ENCODE results near the gene TUSC2.

TUSC2 gene

DNA sequence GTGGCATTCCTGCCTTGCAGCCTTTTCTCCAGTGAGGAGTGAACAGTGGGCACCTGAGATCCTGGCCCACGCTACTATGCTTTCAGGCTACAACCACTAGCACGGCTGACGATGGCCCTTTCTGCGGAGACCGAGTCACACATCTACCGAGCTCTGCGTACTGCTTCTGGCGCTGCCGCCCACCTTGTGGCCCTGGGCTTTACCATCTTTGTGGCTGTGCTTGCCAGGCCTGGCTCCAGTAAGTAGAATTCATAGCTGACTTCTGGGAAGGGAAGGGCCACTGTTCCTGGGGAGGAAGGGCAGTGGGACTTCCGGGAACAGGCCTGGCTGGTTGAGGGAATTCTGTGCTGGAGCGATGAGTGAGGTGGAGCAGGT is 23.3 kb upstream of the TUSC2 start:
- Histone ChIP-seq H3K9me3 (ENCODE audit: control insufficient read depth, low read length) (no peaks in the 10 kb centered on the region), H3K27me3 (ENCODE audit: control insufficient read depth, insufficient read depth, low read length) (no peaks in the 10 kb centered on the region), H3K36me3 (ENCODE audit: control insufficient read depth, insufficient read depth, low read length) (peaks cover 8% of the 10 kb centered on the region), H3K4me1 (ENCODE audit: control insufficient read depth, insufficient read depth, low read length) (peaks cover 47% of the 10 kb centered on the region), H3K9ac (ENCODE audit: low read length) (peak overlapping the region; percentile 77), H3K4me3 (ENCODE audit: low read length) (peak overlapping the region; percentile 91)

GRCh38 chr3:50350527-50351322 is 22.7 kb upstream of the TUSC2 start, which contains the start of the genes CYB561D2 and NPRL2:
Gene CYB561D2, plus strand, starts transcription at chr3:50350862. Its CDS starts 572 bp downstream, at chr3:50351434.
Gene NPRL2, minus strand, starts transcription at chr3:50350775. Its CDS starts 123 bp downstream, at chr3:50350652.
- peaks cover 8% of the 10 kb centered on the region for H3K36me3 ChIP-seq (ENCODE audit: control insufficient read depth, insufficient read depth, low read length)
- H3K27me3 ChIP-seq (ENCODE audit: control insufficient read depth, insufficient read depth, low read length) = no peaks in the 10 kb centered on the region
- H3K9me3 ChIP-seq (ENCODE audit: control insufficient read depth, low read length) = no peaks in the 10 kb centered on the region
- H3K4me3 ChIP-seq (ENCODE audit: low read length) = peak within 1 kb of the TSS; percentile 91
- peak within 1 kb of the TSS; percentile 77 for H3K9ac ChIP-seq (ENCODE audit: low read length)
- H3K4me1 ChIP-seq (ENCODE audit: control insufficient read depth, insufficient read depth, low read length) = peaks cover 44% of the 10 kb centered on the region

DNA sequence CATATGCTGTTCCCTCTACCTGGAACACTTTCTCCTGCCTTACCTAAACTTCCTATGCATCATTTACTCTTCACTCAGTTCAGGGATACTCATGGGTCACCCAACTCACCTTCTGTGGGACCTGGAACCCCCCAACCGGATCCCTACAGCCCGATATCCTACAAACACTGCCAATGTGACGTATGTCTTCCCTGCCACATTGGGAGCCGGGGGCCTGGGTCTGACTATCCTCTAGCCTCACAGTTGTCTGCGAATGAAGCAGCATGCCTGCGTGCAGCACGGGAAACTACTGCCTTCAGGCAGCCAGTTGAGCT is 22.1 kb upstream of the TUSC2 start:
- H3K36me3 ChIP-seq (ENCODE audit: control insufficient read depth, insufficient read depth, low read length) = peaks cover 8% of the 10 kb centered on the region
- H3K9me3 ChIP-seq (ENCODE audit: control insufficient read depth, low read length) = no peaks in the 10 kb centered on the region
- H3K9ac ChIP-seq (ENCODE audit: low read length) = peak overlapping the region; percentile 77
- peaks cover 44% of the 10 kb centered on the region for H3K4me1 ChIP-seq (ENCODE audit: control insufficient read depth, insufficient read depth, low read length)
- peak overlapping the region; percentile 91 for H3K4me3 ChIP-seq (ENCODE audit: low read length)
- H3K27me3 ChIP-seq (ENCODE audit: control insufficient read depth, insufficient read depth, low read length) = no peaks in the 10 kb centered on the region

DNA sequence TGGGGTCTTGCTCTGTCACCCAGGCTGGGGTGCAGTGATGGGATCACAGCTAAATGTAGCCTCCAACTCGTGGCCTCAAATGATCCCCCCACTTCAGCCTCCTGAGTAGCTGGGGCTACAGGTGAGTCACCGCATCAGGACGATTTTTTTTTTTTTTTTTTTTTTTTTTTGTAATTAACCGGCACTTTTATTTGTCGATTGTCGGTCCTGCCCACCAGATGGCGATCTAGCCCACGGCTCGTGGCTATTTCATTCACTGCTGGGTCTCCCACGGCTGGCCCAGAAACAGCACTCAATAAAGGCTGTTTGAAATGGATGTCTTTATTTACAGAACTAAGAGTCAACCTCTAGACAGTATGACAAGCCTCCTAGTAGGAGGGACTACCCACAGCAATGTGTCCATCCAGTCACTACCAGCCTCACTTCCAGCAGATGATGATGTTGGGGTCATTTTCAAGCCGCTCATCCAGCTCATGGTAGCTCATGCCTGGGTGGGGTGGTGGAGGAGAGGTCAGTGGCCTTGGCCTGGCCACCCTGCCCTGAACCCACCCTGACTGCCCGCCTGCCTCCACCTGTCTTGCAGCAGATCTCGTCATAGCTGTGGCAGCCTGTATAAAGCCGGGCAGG is 19.3 kb upstream of the TUSC2 start:
- peaks cover 40% of the 10 kb centered on the region for H3K4me1 ChIP-seq (ENCODE audit: control insufficient read depth, insufficient read depth, low read length)
- no peak overlapping the region for H3K9ac ChIP-seq (ENCODE audit: low read length)
- H3K4me3 ChIP-seq (ENCODE audit: low read length) = no peak overlapping the region
- H3K36me3 ChIP-seq (ENCODE audit: control insufficient read depth, insufficient read depth, low read length) = peaks cover 8% of the 10 kb centered on the region
- no peaks in the 10 kb centered on the region for H3K27me3 ChIP-seq (ENCODE audit: control insufficient read depth, insufficient read depth, low read length)
- no peaks in the 10 kb centered on the region for H3K9me3 ChIP-seq (ENCODE audit: control insufficient read depth, low read length)

DNA sequence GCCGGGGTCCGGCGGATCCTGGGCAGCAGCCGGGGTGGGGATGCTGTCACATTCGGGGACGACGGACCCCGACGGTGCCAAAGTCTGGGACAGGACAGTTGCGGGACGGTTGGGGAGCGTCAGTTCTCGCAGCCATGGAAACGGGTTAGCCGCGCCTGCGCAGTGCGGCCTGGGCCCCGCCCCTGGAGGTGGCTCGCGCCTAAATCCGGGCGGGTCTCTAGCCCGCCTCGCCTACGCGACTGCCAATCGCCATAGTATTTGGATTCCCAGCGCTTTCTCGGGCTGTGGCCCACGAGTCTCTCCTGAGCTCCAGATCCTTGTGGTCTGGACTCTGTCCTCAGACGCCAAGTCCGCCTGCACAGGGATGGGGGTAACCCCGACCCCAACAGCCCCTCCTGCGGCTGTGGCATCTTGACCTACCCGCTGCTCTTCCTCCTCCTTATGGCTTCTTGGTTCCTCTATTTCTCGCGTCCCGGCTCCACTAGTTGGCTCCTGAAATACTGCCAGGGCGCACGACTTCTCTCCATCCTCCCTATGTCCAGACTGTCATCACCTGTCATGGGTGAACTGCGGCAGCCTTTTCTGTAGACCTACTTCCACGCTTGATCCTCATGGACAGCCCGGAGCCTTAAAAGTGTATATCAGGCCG is 17.7 kb upstream of the TUSC2 start, which contains the start of gene ZMYND10:
Gene ZMYND10, minus strand, starts transcription at position 147 of the 649 bp plus-strand sequence. CDS start 153 bp downstream, outside the sequence.
- H3K4me3 ChIP-seq (ENCODE audit: low read length) = no peak within 1 kb of the TSS
- H3K4me1 ChIP-seq (ENCODE audit: control insufficient read depth, insufficient read depth, low read length) = peaks cover 41% of the 10 kb centered on the region
- no peaks in the 10 kb centered on the region for H3K27me3 ChIP-seq (ENCODE audit: control insufficient read depth, insufficient read depth, low read length)
- H3K9ac ChIP-seq (ENCODE audit: low read length) = peak within 1 kb of the TSS; percentile 47
- H3K36me3 ChIP-seq (ENCODE audit: control insufficient read depth, insufficient read depth, low read length) = peaks cover 8% of the 10 kb centered on the region
- no peaks in the 10 kb centered on the region for H3K9me3 ChIP-seq (ENCODE audit: control insufficient read depth, low read length)

GRCh38 chr3:50345008-50345407 is 17.0 kb upstream of the TUSC2 start:
- Histone ChIP-seq H3K27me3 (ENCODE audit: control insufficient read depth, insufficient read depth, low read length) (no peaks in the 10 kb centered on the region), H3K4me1 (ENCODE audit: control insufficient read depth, insufficient read depth, low read length) (peaks cover 42% of the 10 kb centered on the region), H3K9ac (ENCODE audit: low read length) (peak overlapping the region; percentile 47), H3K4me3 (ENCODE audit: low read length) (no peak overlapping the region), H3K9me3 (ENCODE audit: control insufficient read depth, low read length) (no peaks in the 10 kb centered on the region), H3K36me3 (ENCODE audit: control insufficient read depth, insufficient read depth, low read length) (peaks cover 8% of the 10 kb centered on the region)

- Histone ChIP-seq H3K9ac (ENCODE audit: low read length) (no peak overlapping the region), H3K4me1 (ENCODE audit: control insufficient read depth, insufficient read depth, low read length) (peaks cover 48% of the 10 kb centered on the region), H3K9me3 (ENCODE audit: control insufficient read depth, low read length) (no peaks in the 10 kb centered on the region), H3K4me3 (ENCODE audit: low read length) (no peak overlapping the region), H3K27me3 (ENCODE audit: control insufficient read depth, insufficient read depth, low read length) (no peaks in the 10 kb centered on the region), H3K36me3 (ENCODE audit: control insufficient read depth, insufficient read depth, low read length) (peaks cover 1% of the 10 kb centered on the region)
Observed at GRCh38 chr3:50342813-50343633, 15.0 kb upstream of the TUSC2 start.

DNA sequence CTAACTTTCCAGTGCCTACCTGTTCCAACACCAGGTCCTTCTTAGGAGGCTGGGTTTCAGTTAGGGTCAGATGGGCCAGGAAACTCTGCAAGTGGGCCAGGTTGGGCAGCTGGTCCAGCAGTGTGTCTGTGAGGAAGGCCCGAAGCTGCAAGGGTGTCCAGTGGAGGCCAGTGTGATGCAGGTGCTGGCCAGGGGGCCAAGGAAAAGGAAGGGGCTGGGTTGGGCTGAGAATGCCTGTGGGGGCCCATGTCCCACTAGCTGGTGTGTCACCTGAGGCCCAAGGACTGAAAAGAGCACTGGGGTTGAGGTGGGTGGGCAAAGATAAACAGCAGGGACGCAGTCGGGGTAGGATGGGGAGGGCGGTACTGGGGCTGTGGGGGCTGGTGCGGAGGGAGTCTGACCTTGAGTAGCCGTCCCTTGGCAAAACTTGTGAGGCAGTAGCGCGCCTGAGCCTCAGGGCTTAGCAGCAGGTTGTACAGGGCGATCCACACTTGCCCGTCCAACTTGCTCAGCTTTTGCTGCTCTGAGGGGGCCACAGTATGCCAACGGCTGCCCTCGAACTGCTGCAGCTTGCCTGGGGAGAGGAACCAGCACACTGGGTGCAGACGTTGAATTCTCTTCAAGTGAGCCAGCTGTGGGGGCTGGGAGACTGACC is 14.1 kb upstream of the TUSC2 start:
- no peak overlapping the region for H3K4me3 ChIP-seq (ENCODE audit: low read length)
- H3K36me3 ChIP-seq (ENCODE audit: control insufficient read depth, insufficient read depth, low read length) = no peaks in the 10 kb centered on the region
- no peaks in the 10 kb centered on the region for H3K27me3 ChIP-seq (ENCODE audit: control insufficient read depth, insufficient read depth, low read length)
- peaks cover 47% of the 10 kb centered on the region for H3K4me1 ChIP-seq (ENCODE audit: control insufficient read depth, insufficient read depth, low read length)
- no peak overlapping the region for H3K9ac ChIP-seq (ENCODE audit: low read length)
- H3K9me3 ChIP-seq (ENCODE audit: control insufficient read depth, low read length) = no peaks in the 10 kb centered on the region

DNA sequence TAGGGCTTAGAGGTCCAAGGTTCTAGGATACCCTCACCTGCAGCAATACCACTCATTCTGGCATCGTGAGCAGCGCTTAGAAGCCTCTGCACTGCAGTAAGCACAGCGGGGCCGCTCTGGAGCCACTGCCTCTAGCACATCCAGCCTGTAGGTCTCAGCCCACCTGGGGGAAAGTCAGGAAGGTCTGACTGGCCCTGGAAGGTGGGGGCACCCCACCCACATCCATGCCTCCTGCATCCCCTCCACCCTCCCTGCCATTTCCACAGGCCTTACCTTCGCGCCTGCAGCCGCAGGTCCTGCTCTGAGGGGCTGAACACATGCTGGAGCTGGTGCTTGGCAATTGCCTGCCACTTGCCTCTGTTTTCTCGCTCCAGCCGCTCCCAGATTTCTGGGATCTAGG is 13.5 kb upstream of the TUSC2 start:
- Histone ChIP-seq H3K9ac (ENCODE audit: low read length) (peak overlapping the region; percentile 61), H3K4me3 (ENCODE audit: low read length) (no peak overlapping the region), H3K27me3 (ENCODE audit: control insufficient read depth, insufficient read depth, low read length) (no peaks in the 10 kb centered on the region), H3K36me3 (ENCODE audit: control insufficient read depth, insufficient read depth, low read length) (no peaks in the 10 kb centered on the region), H3K9me3 (ENCODE audit: control insufficient read depth, low read length) (no peaks in the 10 kb centered on the region), H3K4me1 (ENCODE audit: control insufficient read depth, insufficient read depth, low read length) (peaks cover 47% of the 10 kb centered on the region)

- H3K9me3 ChIP-seq (ENCODE audit: control insufficient read depth, low read length) = no peaks in the 10 kb centered on the region
- H3K27me3 ChIP-seq (ENCODE audit: control insufficient read depth, insufficient read depth, low read length) = no peaks in the 10 kb centered on the region
- H3K4me3 ChIP-seq (ENCODE audit: low read length) = peak within 1 kb of the TSS; percentile 67
- H3K9ac ChIP-seq (ENCODE audit: low read length) = peak within 1 kb of the TSS; percentile 61
- H3K36me3 ChIP-seq (ENCODE audit: control insufficient read depth, insufficient read depth, low read length) = no peaks in the 10 kb centered on the region
- H3K4me1 ChIP-seq (ENCODE audit: control insufficient read depth, insufficient read depth, low read length) = peaks cover 52% of the 10 kb centered on the region
Observed at GRCh38 chr3:50340448-50341329, 12.7 kb upstream of the TUSC2 start, which contains the start of gene RASSF1. Gene RASSF1, minus strand, starts transcription at chr3:50340836. Its CDS starts 31 bp downstream, at chr3:50340805.

Measured in mucosa of stomach (tissue), 1 donor.